Stimulated activated CD8-positive, alpha-beta memory T cell treated with anti-CD3 and anti-CD28 coated beads, Interleukin-4, amount 100 ng/mL, for 4 hours (primary cell): ENCODE data around the gene TAB2.
"Not testable (repeated sequence)": the region's sequence is repeated elsewhere in the genome, so short reads cannot be mapped to it uniquely, and the experiment has no call there.

ENCODE experiments used
- DNase-seq, 2 donors: peaks; one replicate each; pipeline ENCODE4 v3.0.0-alpha.2; 2020; ENCODE audit warnings: low read depth in 2 of 2, low spot score in 1 of 2

TAB2 gene

DNA sequence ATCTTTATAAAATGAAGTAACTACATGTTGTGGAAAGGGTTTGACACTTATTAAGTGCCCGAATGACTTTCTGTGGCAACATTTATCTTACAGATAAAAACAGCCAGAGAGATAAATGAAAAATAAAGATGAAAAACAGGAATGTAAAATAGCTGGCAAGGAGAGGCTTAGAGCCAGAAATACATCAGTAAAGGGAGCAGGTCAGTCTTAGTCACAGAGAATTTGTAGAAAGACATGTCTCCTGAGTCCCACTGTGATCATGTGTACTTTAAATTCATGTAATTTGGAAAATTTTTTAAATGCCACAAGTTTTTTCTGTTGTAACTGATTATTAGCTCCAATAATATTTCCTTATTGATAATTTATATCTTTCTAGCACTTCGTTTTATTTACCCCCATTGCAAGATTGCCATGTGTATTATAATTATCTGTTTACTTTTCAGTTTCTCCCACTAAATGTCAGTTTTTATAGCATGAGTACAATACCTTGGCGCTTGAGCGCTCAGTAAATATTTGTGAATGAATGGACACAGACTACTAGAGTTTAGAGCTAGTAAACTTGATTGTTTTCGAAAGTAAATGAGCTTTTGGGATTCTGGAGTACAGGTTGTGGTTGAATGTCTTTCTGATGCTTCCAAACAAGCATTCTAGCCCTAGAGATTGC lies 15.2 kb downstream of the TAB2 start:
- no peak for DNase-seq

DNA sequence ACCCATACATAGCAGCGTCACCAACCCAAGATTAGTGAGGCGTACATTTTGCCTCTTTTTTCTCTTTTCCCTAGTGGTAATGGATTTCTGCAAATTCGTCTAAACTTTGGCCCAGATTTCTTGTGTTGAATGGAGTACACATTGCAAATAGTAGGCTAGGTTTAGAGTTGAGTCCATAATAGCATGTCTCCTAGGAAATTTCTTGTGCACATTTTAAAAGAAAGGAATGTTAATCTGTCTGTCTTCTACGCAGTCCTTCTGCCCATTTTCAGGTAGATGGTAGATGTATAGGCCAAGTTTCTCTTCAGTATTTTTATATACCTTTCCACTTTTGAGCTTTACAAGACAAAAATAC lies 15.7 kb downstream of the TAB2 start:
- DNase-seq, result no peak

DNA sequence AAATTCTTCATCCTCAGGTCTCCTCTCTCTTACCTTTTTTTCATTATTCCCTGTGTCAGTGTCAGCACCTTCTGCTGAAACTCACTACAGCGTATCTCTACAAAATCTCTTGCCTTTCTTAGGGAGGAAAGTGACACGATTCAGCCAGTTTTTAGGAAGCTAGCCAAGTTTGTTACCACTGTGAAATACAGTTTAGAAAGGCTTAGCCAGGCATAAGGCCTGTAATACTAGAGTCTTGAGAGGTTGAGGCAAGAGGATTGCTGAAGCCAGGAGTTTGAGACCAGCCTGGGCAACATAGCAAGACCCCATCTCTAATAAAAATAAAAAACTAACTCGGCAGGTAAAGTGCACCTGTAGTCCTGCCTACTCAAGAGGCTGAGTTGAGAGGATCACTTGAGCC lies 16.7 kb downstream of the TAB2 start:
- DNase-seq, result no peak

DNA sequence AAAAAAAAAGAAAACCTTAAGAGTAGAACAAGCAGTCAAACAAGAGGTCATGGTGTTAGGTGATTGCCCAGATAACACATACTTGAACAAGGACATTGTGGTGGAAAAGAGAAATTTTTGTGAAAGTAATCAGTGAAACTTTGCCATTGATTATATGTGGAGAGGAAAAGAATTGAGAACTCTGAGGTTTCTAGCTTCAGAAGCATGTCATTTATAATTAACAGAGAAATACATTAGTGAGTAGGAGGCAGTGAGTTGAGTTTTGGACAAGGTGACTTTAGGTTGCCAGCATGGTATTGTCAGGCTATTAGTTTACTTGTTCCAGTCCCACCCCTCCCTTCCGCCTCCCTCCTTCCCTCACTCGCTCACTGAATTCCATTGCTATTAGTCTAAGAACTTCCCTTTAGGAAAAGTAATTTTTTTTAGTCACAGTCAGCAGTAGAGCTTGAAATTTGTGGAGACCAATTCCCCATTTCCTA lies 17.2 kb downstream of the TAB2 start:
- no peak for DNase-seq

DNA sequence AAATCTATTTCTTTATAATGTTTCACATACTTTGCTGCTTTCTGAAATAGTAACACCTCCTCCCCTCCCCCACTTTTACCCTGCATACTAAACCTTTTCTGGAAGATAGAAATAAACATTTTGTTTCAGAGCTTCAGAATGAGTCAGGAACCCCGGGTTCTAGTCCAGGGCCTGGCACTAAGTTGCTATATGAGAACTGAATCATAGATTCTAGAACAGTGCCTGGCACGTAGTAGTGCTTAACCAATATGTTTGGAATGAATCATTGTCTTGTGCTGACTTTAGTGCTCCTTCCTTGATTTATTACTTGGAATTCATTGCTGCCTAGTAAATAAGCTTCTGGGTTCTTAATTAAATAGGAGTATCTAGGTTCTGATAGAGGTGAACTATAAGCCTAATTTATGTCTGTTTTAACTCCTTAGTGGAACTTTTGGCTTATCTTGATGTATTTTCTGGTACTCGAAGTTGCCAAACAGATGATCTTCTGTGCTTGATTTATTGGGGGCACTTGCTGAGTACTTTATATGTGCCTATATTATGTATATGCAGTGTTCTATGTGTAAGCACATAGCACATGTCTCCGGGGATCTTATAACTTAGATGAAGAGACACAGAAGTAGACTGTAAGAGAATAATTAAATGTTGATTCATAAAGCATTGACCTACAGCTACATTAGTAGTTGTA lies 18.6 kb downstream of the TAB2 start:
- DNase-seq, result no peak

DNA sequence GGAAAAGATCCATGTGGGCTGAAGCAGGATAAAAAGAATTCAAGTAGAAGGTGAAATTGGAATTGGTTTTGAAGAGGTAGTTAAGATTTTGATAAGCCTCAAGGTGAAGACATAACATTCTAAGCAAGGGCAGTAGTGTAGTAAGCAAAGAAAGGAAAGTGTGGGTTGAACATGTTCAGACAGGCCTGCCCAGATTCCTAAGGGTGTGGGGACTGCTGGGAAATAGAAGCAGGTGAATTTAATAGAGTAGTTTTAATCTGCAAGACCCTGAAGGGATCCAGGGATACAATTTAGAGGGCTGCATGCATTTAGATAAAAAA lies 19.1 kb downstream of the TAB2 start:
- DNase-seq, result no peak

DNA sequence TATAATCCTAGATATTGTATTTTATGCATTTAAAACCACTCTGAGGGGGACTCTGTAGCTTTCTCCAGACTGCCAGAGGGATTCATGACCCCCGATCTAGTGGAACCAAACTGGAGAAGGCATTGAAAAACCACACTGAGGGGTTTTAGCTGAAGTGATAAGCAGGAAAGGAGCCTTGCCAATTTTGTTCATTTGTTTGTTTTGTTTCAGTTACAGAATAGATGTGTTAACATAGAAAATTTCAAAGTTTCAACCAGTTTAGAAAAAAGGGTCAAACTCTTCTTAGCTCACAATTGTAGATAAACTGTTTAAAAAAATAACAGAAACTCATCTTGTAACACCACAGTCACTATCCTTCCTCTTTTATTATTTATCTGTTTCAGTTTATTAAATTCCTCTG lies 19.8 kb downstream of the TAB2 start:
- DNase-seq, result no peak

DNA sequence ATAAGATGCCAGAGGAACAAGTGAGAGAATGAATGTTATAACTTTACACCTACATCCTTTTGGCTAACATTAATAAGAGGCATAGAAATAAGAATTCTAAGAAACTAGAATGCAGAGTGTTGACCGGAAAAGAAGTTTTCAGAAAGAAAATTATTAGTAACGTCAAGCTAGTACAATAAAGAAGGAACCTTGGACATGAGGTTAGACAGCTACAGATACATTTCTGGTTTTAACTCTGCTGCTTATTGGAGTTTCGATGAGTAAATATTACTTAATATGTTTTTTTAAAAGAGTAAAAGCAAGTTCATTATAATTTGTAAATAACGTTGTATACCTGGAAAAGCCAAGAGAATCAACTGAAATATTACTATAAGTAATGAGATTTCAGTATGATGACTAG lies 22.7 kb downstream of the TAB2 start:
- no peak for DNase-seq

DNA sequence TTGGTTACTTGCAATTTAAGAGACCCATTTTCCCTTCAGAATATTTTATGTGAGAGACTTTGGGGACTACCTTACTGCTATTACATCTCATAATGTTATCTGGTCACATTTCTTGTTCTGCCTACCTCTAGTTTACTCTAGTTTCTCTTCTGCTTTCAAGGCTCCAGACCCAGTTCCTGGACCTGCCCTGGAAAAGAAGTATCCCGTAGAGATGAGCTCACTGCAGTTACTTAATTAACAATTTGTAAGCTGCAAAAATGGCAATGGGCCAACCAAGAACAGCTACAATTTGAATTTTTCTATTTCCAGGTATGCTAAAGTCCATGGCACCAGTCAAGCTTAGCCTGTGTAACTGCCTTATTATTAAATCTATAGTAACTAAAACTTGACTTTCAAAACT lies 25.0 kb downstream of the TAB2 start:
- DNase-seq, result no peak

DNA sequence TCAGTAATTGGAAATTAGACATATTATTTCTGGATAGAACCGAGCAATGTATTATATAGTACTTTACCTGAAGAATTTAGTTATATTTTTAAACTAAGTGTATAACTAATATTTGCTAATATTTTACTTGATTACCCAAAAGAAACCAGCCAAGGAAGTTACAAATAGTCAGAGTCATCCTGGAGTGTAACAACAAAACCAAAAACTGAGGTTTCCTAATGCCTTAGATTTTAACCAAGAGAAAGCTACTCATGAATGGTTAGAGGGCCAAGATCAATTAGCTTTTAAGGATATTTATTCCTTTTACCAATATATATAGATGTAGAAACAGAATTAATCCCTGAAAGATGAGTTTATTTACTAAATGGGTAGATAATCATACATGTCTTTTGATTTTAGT lies 26.0 kb downstream of the TAB2 start:
- DNase-seq, result no peak

DNA sequence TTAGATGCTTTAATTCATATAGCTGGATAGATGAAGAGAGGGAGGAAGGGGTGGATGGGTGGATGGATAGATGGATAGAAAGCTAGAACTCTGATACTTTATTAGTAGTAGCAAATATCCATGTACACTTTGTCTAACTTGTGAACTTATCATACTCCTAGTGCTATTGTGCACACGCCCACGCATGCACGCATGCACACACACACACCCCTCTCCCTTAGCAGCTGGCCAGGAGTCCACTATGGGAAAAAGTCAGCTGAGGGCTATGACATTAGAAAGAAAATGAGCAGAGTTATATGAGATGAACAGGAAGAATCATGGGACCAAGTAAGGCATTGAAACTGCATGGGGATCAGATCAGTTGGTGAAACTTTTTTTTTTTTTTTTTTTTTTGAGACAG lies 28.6 kb downstream of the TAB2 start:
- no peak for DNase-seq

DNA sequence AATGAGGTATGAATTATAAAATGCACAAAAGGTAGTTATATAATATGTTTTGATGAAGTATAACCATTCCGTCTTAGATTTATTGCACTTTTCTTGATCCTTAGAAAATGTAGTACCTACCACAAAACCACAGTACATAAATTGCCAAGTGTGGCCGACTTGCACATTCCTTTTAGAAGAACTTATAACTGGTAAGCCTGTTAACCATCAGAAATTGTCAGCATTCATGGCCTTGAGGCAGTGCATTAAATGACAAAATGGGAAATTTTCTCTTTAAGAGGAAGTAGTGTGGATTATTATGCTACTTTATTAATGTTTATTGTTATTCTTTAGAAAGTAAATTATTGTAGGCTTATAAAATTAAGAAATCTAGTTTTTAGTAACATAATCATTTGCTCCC lies 29.6 kb downstream of the TAB2 start:
- no peak for DNase-seq

DNA sequence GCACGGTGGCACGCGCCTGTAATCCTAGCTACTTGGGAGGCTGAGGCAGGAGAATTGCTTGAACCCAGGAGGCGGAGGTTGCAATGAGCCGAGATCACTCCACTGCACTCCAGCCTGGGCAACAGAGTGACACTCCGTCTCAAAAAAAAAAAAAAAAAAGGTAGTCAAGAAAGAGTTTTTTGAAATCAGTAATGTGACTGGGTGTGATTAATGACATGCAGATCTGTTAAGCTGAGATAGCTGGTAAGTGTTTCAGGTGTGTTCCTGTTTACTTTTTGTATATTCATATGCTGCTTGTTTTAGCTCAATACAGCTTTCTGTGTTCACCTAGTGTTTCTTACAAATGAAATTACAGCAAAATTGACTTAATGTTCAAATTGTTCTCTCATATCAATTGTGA lies 31.8 kb downstream of the TAB2 start:
- not testable (repeated sequence) for DNase-seq

DNA sequence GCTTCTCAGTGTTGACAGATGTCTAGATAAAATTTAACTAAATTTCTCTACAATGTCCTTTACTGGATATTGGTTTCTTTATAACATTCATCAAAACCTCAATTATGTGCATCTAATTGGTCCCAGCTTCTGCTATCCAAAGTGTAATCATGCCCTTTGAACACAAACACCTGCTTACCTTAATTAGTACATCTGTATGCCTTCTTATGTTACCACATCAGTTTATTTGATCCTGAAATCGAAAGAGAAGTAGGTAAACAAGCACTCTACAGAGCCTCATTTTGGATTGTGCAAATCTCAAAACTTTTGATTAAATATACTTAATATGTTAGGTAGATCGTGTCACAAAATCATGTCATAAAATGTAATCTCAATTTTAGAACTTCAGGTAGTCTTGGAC lies 36.5 kb downstream of the TAB2 start:
- no peak for DNase-seq

DNA sequence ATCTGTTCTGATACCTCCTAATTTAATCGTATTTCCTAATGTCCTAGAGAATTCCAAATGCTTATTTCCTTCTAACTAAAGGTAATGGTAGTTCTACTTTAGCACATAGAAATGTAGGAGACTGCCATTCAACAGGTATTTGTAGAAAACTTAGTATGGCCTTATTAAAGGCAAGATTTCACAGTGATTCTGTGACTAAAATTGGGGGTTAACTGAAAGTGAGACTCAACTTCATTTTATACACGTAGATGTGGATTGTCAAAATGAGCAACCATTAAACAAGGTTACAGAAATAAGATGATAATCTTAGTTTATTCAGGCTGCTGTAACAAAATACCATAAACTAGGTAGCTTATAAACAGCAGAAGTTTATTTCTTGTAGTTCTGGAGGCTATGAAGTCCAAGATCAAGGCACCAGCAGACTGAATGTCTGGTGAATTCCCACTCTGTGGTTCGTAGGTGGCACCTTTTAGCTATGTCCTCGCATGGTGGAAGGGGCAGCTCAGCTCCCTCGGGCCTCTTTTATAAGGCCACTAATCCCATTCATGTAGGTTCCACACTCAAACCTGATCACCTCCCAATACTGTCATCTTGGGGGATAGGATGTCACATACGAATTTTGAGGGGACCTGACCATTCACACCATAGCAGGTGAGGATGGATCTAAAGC lies 38.7 kb downstream of the TAB2 start:
- no peak for DNase-seq

DNA sequence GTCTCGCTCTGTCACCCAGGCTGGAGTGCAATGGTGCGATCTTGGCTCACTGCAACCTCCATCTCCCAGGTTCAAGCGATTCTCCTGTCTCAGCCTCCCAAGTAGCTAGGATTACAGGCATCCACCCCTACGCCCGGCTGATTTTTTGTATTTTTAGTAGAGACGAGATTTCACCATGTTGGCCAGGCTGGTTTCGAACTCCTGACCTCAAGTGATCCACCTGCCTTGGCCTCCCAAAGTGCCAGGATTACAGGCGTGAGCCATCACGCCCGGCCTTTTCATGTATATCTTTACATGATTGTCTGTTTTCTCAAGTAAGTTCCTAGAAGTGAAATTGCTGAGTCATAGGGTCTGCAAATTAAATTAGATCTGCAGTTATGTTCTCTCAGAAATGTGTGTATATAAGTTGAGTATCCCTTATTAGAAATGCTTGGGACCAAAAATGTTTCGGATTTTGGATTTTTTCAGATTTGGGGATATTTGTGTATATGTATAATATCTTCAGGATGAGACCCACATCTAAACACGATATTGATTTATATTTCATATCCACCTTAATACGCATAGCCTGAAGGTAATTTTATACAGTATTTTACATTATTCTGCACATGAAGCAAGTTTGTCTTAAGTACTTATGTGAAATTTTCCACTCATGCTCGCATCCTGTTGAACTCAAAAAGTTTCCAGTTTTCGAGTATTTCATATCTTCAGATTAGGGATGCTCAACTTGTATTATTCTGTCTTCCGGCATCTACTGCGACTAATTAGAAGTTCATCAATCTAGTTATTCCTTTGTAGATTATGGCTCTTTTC lies 40.4 kb downstream of the TAB2 start:
- DNase-seq, result no peak

DNA sequence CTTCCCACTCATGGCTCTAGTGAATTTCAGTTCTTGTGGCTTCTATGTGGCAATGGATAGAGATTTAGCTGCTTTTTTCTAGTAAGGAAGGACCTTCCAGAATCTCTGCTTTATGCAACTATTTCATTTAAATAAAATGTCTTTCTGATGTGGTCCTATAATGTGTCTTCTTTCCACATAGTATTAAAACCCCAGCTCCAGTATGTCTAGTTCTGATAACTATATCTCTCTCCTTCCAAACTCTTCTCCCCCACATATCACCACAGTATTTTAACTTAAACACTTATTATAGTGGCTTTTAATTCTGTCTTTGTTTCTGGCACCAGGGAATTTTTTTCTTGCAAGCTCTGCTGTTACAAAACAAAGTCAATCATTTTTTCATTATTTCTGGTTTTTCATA lies 41.9 kb downstream of the TAB2 start:
- DNase-seq, result no peak

DNA sequence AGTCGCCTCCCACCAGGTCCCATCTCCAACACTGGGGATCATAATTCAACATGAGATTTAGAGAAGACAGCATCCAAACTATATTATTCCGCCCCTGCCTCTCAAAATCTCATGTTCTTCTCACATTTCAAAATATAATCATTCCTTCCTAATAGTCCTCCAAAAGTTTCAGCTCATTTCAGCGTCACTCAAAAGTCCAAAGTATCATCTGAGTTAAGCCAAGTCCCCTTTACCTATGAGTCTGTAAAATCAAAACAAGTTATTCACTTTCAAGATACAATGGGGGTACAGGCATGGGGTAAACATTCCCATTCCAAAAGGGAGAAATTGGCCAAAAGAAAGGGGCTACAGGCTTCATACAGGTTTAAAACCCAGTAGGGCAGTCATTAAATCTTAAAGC lies 43.0 kb downstream of the TAB2 start:
- no peak for DNase-seq

DNA sequence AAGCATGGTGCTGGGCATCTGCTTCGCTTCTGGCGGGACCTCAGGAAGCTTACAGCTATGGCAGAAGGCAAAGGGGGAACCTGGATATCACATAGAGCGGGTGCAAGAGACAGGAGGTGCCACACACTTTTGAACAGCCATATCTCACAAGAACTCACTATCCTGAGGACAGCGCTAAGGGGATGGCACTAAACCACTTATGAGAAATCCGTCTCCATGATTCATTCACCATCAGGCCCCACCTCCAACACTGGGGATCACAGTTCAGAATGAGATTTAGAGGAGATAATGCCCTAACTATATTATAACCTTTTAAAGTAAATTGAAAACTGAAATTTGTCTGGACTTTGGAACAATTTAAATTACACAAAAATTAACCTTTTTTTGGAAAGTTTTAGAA lies 44.8 kb downstream of the TAB2 start:
- DNase-seq, result no peak

DNA sequence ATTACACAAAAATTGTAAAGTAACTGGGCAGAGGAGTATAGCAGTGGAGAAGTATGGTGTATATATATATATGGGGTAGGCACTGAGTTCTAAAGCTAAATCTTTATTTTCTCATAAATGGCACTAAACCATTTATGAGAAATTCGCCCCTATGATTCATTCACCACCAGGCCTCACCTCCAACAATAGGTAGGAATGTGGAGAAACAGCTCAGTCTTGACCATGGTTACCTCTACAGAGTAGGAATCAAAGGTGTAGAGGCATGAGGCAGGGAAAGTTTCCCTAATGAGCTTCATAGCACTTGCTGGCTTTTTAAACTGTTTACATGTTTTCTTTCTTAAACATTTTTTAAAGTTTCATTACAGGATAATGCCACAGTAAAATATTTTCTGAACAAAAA lies 45.6 kb downstream of the TAB2 start:
- DNase-seq, result no peak

DNA sequence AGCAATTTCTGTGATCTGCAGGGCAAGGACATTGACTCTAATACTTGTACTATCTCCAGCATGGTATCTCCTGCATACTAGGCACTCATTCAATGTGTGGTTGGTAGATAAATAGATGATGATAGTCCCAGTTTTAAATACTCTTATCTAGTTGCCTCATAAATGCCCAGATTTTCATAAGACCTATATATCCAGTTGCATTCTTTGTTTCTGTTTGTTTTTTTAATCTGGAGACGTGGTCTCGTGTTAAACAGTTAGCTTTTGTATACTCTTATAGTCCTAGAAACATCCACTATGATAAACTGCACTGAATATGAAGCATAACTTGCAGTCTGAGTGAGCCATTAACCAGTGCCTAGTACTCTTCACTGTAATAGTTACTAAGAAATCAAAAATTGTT lies 47.0 kb downstream of the TAB2 start:
- no peak for DNase-seq

DNA sequence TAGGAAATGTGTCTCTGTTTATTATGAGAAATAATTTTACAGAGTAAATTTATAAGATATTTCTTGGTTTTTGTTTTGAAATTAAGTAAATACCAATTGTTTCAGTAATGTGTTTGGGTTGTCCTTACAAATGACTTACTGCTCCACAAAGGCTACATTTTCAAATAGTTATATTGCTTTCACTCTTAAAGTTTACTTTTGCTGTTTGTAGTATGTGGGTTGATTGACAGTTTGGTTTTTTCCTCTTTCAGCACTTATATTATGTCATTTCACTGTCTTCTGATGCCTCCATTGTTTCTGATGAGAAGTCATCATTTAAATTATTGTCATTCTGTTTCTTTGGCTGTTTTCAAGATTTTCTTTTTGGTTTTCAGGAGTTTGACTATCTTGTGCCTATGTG lies 47.7 kb downstream of the TAB2 start:
- DNase-seq, result no peak
